ENCODE data around the gene SOCS7.

Gene SOCS7

DNA sequence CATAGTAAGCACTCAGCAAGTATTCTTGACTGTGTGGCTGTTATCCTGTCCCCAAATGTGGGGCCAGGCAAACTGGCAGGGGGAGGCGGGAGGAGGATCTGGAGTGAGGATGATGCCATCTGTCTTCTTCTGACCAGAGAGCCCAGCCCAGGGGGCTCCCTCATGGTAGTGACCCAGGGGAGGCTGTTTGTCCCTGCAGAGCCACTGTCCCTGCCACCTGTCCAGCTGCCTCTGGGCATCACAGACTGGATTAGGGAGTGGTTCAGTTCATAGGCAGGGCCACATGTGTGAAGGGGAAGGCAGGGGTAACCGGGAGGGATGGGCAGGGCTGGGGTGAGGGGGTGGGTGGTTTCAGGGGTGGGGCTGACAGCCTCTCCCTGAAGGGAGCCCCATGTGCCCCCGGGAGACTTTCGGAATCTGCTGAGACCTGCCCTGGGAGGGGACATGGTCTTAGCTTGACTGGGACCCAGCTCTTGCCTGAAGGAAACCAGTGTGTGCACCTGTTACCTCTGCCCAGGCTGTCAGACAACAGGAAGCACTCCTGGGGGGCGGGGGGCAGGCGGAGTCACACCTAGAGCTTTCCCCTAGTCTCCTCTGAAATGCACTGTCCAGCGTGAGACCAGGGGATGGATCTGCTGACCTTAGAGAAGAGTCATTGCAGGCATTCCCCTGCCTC is 91.8 kb downstream of the SOCS7 start:
- no peak for DNase-seq

DNA sequence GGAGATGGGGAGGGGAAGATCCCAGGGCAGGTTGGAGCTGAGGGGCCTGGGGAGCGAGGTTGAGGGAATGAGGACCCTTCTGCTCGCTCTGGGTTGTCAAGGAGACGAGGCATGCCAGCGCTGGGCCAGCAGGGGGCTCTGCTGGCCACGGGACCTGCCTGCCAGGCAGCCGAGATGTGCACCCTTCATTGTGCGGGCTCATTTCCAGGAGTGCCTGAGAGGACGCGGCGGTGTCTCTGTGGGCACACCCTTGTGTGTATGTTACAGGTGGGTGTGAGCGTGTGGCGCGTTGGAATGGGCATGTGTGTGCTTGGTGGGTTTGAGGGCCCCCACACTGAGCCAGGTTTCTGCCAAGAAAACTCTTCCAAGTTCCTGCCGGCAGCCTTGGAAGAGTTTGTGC is 92.5 kb downstream of the SOCS7 start:
- DNase-seq = peak; percentile 63

DNA sequence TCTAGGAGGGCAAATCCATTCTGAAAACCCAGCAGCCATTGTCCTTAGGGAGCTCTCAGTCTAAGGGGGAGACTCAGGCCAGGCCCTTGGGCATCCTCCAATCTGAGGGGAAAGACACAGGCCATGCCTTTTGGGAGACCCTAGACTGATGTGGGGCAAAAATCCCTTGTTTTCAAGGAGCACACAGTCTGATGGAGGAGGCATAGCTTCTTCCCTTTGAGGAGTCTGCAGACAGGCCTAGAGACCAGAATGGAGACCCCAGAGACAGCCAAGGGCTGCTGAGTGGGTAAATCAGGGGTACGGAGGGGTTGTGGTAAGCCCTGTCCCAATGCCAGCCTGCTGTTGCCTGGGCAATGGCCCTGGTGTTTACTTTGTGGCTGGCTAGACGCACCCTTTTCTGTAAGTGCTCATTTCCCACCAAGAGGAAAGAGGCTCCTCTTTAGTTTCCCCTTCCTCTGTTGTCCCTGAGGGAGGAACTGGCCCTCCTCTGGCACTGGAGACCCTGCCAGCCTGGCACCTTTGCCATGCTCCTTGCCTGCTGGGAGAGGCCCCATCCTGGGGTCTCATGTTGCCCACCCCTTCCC is 96.0 kb downstream of the SOCS7 start:
- no peak for DNase-seq

DNA sequence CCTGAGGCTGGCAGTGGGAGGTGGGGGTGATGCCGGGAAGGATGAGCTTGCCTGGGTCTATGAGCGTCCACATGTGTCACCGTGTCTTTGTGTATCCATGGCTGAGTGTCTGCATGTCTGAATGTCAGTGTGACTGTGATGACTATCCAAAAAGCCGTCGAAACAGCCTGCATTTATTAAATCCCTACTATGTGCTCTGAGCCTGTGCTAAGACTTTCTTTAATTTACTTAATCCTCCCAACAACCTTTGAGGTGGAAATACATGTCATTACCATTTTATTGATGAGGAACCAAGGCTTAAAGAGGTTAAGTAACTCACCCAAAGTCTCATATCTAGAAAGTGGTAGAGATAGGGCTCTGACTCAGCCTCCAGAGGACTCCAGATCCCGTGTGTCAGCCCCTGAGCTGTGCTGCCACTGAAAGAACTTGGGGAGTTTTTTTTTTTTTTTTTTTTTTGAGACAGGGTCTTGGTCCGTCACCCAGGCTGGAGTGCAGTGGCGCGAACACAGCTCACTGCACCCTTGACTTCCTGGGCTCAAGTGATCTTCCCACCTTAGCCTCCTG is 96.6 kb downstream of the SOCS7 start:
- no peak for DNase-seq

DNA sequence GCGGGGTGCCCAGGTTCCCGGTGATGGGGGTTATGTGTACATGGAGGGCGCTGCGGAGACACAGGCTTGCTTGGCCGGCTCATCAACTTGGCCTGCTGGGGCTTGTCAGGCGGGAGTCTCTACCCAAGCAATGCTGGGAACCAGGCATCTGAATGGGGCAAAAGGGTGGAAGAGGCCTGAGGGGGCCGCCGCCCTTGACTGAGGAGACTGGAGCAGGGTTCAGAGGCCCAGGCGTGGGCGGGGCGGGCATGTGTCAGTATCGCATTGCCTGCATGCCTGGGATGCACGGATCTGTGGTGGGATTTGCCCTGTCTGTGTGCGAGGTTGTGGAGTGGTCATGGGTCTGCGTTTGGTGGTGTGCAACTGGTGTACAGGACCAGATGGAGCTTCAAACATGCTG is 97.7 kb downstream of the SOCS7 start:
- no peak for DNase-seq

DNA sequence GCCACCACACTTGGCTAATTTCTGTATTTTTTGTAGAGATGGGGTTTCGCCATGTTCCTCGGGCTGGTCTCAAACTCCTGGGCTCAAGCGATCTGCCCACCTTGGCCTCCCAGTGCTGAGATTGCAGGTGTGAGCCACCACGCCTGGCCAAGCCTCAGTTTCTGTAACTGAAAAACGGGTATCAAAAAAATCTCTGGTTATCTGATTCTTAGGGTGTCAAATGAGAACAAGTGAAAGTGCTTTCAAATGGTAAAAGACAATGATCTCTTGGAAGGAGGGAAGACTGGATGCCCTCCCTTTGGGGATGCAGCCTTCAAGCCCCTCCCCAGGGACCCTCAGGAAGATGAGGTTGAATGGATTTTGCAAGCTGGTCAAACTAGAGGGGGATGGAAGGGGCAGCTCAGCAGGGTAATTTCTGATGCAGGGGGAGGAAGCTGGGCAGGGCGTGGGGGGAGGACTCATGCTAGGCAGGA is 98.9 kb downstream of the SOCS7 start:
- no peak for DNase-seq

DNA sequence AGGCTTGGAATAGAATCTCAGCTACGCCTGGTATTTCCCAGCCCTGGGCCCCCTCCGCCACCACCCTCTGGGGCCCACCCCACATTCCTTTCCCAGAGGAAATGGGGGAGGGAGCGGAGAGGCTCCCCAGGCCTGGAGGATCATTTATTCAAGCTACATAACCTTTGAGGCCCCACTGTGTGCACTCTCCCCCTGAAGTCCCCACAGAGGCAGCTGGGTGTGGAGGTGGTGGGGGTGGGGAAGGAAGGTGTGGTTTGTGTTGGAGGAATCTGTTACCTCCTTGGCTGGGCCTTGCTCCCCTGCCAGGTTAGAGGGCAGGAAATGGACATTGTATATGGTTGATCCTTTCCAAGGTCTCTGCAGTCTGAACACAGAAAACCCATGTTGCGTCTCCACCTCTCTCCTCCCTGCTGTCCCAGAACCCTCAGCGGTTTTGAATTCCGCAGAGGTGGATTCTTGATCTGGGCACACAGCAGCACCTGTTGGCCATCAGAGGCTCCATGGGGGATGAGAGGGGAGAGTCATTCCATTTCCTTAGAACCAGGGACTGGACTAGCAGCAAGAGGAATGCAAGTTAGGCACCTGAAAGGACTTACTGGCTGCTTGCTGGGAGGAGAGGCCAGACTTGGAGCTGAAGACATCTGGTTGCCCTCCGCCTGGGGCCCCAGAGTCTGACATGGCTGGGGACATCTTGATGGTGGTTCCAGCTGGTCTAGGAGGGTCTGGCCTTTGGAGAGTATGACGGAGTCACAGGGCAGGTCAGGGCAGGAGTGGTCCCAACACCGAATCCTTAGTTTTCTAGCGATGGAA is 99.6 kb downstream of the SOCS7 start:
- DNase-seq = no peak

DNA sequence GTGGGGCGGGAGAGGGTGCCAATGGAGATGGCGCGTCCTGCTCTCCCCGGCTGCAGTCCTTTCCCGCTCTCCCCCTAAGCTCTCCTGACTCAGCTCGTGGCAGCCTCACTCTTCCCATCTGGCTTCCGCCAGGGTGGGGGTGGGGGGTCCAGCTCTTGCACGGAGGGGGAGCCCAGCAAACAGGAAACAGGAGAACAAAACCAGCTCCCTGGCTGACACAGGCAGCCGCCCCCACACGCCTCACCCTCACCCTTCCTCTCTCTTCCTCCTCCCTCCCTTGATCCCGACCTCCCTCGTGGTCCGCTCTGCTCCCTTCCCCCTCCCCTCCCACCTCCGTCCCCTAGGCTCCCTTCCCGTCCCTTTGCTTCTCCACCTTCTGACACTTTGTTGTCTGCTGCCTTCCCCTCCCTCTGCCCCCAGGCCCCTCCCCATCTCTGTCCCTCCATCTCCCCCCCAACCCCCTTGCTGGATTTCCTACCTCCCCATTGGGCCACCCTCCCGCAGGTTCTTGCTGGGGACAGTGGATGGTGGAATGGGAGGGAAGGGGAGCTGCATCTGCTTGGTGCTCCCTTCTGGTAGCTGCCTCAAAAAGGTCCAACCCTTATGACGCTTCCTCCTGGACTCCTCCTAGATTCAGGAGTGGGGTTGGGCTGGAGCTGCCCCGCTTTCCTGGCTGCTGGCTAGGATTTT is 100.3 kb downstream of the SOCS7 start:
- no peak for DNase-seq

DNA sequence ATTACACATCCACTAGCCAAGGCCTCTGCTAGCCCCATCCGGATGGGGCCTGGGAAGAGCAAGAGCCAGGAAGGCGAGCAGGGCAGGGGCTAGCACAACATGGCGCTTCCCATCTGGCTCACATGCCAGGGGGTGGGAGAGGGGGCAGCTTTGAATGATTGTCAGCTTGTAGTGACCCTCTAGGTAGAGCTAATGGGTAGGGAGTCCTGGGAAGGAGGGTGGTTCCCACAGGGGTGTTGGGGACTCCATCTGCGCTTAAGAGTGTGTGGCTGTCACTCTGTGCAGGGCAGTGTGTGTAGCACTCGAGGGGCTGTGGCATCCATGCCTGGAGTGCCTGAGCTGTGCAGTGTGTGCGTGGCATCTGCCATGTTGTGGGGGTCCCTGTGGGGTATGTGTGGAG is 101.1 kb downstream of the SOCS7 start:
- DNase-seq = no peak

DNA sequence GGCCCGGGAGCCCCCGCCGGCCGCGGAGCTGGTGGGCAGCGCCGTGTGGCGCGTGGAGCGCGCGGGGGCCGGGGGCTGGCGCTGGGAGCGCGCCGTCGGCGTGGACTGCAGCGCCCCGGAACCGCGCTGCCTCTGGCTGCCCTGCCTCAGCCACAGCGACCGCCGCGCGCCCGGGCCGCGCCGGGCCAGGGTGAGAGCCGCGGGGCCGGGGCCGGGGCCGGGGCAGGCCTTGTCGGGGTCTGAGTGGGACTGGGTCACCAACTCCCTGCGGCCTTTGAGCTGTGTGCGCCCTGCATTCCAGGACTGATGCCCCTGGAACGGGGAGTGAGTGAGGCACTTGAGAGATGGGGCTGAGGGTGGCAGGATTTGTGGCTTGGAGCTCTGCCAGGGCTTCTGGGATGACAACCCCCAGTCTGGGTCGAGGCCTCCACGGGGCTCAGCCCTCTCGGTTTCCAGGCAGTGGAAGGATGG is 102.3 kb downstream of the SOCS7 start:
- DNase-seq = no peak

DNA sequence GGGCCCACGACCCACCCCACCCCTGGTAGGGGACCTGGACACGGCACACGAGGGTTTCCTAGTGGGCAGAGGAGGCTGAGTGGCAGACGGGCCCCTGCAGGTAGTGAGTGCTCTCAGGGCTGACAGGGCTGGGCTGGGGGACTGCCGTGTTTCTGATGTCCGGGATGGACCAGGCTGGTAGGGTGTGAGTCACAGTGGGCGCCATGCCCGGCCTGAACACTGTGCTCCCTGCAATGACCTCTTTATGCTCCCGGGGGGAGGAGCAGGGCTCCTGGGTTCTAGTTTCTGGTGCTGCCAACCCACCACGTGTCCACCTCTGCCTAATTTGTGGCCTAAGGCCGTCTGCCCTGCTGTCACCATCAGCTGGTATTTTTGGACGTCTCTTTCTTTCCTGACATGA is 102.9 kb downstream of the SOCS7 start:
- no peak for DNase-seq
